Measurements from ENCODE around the gene HCLS1. TPM values are rescaled to one million over a fixed set of nuclear protein-coding genes. Genes with fewer than 3 reads are reported as not detected.

HCLS1 gene
- total RNA-seq, 1 experiment from 2014 or later, result 1.2 TPM

GRCh38 chr3:121705541-121705940, 44.8 kb upstream of the HCLS1 start:
- H4K5ac ChIP-seq (ENCODE audit: insufficient read length, low read depth, low read length), result no peak overlapping the region
- H3K36me3 Mint-ChIP-seq (ENCODE audit: insufficient read depth in 1 of 3, low read depth in 3 of 3), result peaks cover 9 to 41% (median 26%) of the 10 kb centered on the region in 3 experiments
- no peak overlapping the region for H2BK5ac ChIP-seq (ENCODE audit: insufficient read length, low read length)
- H2BK120ac ChIP-seq (ENCODE audit: low read depth, low read length, poor library complexity, severe bottlenecking), result no peak overlapping the region
- H3K79me2 ChIP-seq (ENCODE audit: insufficient read depth, low read length), result no peaks in the 10 kb centered on the region
- no peak overlapping the region for H2BK15ac ChIP-seq (ENCODE audit: low read depth, low read length)
- no peak overlapping the region for H4K8ac ChIP-seq (replicated peaks; ENCODE audit: insufficient read length, low read depth, low read length)
- no peak overlapping the region for H2AK5ac ChIP-seq (ENCODE audit: insufficient read length, low read length)
- no peak overlapping the region for H3K9ac ChIP-seq (ENCODE audit: extremely low read depth, insufficient read length, low read length)
- no peaks in the 10 kb centered on the region for H3K27me3 ChIP-seq (ENCODE audit: insufficient read depth, low read length)
- H2BK20ac ChIP-seq (ENCODE audit: low read depth, low read length, poor library complexity, severe bottlenecking), result no peak overlapping the region
- H3K9me3 Mint-ChIP-seq, result peaks cover 0 to 5% of the 10 kb centered on the region in 2 experiments; a peak in 3 of 5 replicates
- H3K23me2 ChIP-seq (ENCODE audit: insufficient read length, low read depth, low read length, poor library complexity, severe bottlenecking), result no peaks in the 10 kb centered on the region
- H3K27ac Mint-ChIP-seq, result peak overlapping the region in 2 of 3 experiments; percentile 6 to 41; a peak in 3 of 7 replicates
- H3K14ac ChIP-seq (ENCODE audit: insufficient read depth, low read length), result no peak overlapping the region
- no peak overlapping the region for H2AFZ ChIP-seq (ENCODE audit: low read length)
- DNase-seq, result no peak
- no peaks in the 10 kb centered on the region for H3K4me1 ChIP-seq (ENCODE audit: insufficient read depth, low read length)
- H3K23ac ChIP-seq (ENCODE audit: insufficient read length, low read depth, low read length), result no peak overlapping the region
- no peak overlapping the region for H3K56ac ChIP-seq (ENCODE audit: insufficient read length, low read depth, low read length)
- no peak overlapping the region for H3K4me2 ChIP-seq (ENCODE audit: insufficient read depth, insufficient read length, low read length)
- H3T11ph ChIP-seq (ENCODE audit: low read length), result no peak overlapping the region
- no peak overlapping the region for H3K4me3 Mint-ChIP-seq
- no CpG with 5 or more reads among the region's 5 CpGs for WGBS (ENCODE audit: extremely low coverage, insufficient read length, low lambda C conversion rate)
- H4K91ac ChIP-seq (ENCODE audit: insufficient read length, low read depth, low read length), result no peak overlapping the region
- H2BK12ac ChIP-seq (ENCODE audit: insufficient read length, low read depth, low read length), result no peak overlapping the region
- H3K27me3 Mint-ChIP-seq (ENCODE audit: low read depth), result no peaks in the 10 kb centered on the region
- H3K79me1 ChIP-seq (ENCODE audit: insufficient read depth, low read depth, low read length, poor library complexity, severe bottlenecking), result no peaks in the 10 kb centered on the region
- H3K4ac ChIP-seq (ENCODE audit: low read depth, low read length), result no peak overlapping the region
- no peaks in the 10 kb centered on the region for H3K9me3 ChIP-seq (ENCODE audit: control insufficient read depth, low read depth, low read length)
- no peak for TF ChIP-seq CTCF (conservative IDR thresholded peaks at IDR 0.05)
- H3K18ac ChIP-seq (ENCODE audit: insufficient read length, low read depth, low read length), result no peak overlapping the region
- no peak overlapping the region for H3K27ac ChIP-seq (ENCODE audit: insufficient read length, low read depth, low read length)
- no peaks in the 10 kb centered on the region for H4K20me1 ChIP-seq (ENCODE audit: control insufficient read depth, insufficient read depth, insufficient read length)
- peaks cover 0 to 5% of the 10 kb centered on the region in 2 experiments; a peak in 1 of 4 replicates for H3K4me1 Mint-ChIP-seq

Data from H9 (cell line).